Right lobe of liver (tissue), 4 donors: ENCODE results near the gene SPATA18.

ENCODE experiments used
- CTCF ChIP-seq, 4 donors: fragments of 200-600 bp in 3 of 4; fragments of 450-650 bp in 1 of 4; IDR thresholded peaks; one replicate each; pipeline versions ENCODE4 v1.5.1 to v1.8.0; 2016 to 2022; ENCODE audit warnings: antibody characterized with exemption in 4 of 4, mild to moderate bottlenecking in 2 of 4
- POLR2A ChIP-seq: fragments of 450-650 bp; IDR thresholded peaks from one replicate; pipeline ENCODE4 v1.6.1; 2017; ENCODE audit warnings: antibody characterized with exemption, mild to moderate bottlenecking
- donor health status: DM: no; HTN: no; CAD: no.
- donor health status: DM: no; HTN: no; CAD: no.
- donor health status: DM: no; HTN: yes; CAD: no.

- TF ChIP-seq CTCF (IDR thresholded peaks at IDR 0.05) (no peak), POLR2A (no peak)
These were observed 6.1 kb upstream of the SPATA18 start for GRCh38 chr4:52045028-52045427.
